ENCODE data around the gene AMACR. TPM values are rescaled to one million over a fixed set of nuclear protein-coding genes. Genes with fewer than 3 reads are reported as not detected.

Gene AMACR
- total and polyA plus RNA-seq, 2 experiments from 2014 or later, result 6.7 to 12.6 TPM

- no peak overlapping the region for H3K4me3 ChIP-seq
- no peaks in the 10 kb centered on the region for H3K36me3 ChIP-seq (ENCODE audit: insufficient read depth)
- no peaks in the 10 kb centered on the region for H3K27me3 ChIP-seq (ENCODE audit: insufficient read depth)
- peaks cover 17% of the 10 kb centered on the region; the same call in 1 of the 2 replicates for H3K9me2 ChIP-seq (ENCODE audit: insufficient read depth)
- Mint-ChIP-seq H3K27me3 (ENCODE audit: insufficient read depth, low read depth, poor library complexity) (peaks cover 2% of the 10 kb centered on the region), H3K4me1 (peaks cover 13% of the 10 kb centered on the region), H3K36me3 (ENCODE audit: low read depth) (peaks cover 4% of the 10 kb centered on the region), H3K9me3 (no peaks in the 10 kb centered on the region), H3K27ac (no peak overlapping the region), H3K4me3 (no peak overlapping the region)
- no peak overlapping the region for H3K4me2 ChIP-seq
- no peak for ATAC-seq
- H3K4me1 ChIP-seq (ENCODE audit: insufficient read depth), result no peaks in the 10 kb centered on the region; the same call in 1 of the 2 replicates
- H2AFZ ChIP-seq, result no peak overlapping the region
- H4K20me1 ChIP-seq (replicated peaks; ENCODE audit: insufficient read depth), result no peaks in the 10 kb centered on the region
- TF ChIP-seq POLR2AphosphoS5 (IDR thresholded peaks at IDR 0.05; ENCODE audit: low read depth), result no peak
- no peak for TF ChIP-seq NANOG (IDR thresholded peaks at IDR 0.05; ENCODE audit: borderline replicate concordance)
- no peak for TF ChIP-seq ZNF114 (CRISPR knock-in tag; IDR thresholded peaks at IDR 0.05)
- TF ChIP-seq, protein P1, sequence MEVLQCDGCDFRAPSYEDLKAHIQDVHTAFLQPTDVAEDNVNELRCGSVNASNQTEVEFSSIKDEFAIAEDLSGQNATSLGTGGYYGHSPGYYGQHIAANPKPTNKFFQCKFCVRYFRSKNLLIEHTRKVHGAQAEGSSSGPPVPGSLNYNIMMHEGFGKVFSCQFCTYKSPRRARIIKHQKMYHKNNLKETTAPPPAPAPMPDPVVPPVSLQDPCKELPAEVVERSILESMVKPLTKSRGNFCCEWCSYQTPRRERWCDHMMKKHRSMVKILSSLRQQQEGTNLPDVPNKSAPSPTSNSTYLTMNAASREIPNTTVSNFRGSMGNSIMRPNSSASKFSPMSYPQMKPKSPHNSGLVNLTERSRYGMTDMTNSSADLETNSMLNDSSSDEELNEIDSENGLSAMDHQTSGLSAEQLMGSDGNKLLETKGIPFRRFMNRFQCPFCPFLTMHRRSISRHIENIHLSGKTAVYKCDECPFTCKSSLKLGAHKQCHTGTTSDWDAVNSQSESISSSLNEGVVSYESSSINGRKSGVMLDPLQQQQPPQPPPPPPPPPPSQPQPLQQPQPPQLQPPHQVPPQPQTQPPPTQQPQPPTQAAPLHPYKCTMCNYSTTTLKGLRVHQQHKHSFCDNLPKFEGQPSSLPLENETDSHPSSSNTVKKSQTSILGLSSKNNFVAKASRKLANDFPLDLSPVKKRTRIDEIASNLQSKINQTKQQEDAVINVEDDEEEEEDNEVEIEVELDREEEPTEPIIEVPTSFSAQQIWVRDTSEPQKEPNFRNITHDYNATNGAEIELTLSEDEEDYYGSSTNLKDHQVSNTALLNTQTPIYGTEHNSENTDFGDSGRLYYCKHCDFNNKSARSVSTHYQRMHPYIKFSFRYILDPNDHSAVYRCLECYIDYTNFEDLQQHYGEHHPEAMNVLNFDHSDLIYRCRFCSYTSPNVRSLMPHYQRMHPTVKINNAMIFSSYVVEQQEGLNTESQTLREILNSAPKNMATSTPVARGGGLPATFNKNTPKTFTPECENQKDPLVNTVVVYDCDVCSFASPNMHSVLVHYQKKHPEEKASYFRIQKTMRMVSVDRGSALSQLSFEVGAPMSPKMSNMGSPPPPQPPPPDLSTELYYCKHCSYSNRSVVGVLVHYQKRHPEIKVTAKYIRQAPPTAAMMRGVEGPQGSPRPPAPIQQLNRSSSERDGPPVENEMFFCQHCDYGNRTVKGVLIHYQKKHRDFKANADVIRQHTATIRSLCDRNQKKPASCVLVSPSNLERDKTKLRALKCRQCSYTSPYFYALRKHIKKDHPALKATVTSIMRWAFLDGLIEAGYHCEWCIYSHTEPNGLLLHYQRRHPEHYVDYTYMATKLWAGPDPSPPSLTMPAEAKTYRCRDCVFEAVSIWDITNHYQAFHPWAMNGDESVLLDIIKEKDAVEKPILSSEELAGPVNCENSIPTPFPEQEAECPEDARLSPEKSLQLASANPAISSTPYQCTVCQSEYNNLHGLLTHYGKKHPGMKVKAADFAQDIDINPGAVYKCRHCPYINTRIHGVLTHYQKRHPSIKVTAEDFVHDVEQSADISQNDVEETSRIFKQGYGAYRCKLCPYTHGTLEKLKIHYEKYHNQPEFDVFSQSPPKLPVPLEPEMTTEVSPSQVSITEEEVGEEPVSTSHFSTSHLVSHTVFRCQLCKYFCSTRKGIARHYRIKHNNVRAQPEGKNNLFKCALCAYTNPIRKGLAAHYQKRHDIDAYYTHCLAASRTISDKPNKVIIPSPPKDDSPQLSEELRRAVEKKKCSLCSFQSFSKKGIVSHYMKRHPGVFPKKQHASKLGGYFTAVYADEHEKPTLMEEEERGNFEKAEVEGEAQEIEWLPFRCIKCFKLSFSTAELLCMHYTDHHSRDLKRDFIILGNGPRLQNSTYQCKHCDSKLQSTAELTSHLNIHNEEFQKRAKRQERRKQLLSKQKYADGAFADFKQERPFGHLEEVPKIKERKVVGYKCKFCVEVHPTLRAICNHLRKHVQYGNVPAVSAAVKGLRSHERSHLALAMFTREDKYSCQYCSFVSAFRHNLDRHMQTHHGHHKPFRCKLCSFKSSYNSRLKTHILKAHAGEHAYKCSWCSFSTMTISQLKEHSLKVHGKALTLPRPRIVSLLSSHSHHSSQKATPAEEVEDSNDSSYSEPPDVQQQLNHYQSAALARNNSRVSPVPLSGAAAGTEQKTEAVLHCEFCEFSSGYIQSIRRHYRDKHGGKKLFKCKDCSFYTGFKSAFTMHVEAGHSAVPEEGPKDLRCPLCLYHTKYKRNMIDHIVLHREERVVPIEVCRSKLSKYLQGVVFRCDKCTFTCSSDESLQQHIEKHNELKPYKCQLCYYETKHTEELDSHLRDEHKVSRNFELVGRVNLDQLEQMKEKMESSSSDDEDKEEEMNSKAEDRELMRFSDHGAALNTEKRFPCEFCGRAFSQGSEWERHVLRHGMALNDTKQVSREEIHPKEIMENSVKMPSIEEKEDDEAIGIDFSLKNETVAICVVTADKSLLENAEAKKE (CRISPR knock-in tag; IDR thresholded peaks at IDR 0.05), result no peak
- no peak for TF ChIP-seq EZH2phosphoT487 (IDR thresholded peaks at IDR 0.05; ENCODE audit: unreplicated experiment)
- TF ChIP-seq CREB1 (CRISPR knock-in tag; IDR thresholded peaks at IDR 0.05; ENCODE audit: low read depth), result no peak
- no peaks in the 10 kb centered on the region for H3F3A ChIP-seq (replicated peaks; ENCODE audit: low read depth)
- DNase-seq (ENCODE audit: low spot score), result no peak
- H3K27ac ChIP-seq (ENCODE audit: low read depth), result no peak overlapping the region
- H3K79me2 ChIP-seq (replicated peaks; ENCODE audit: insufficient read depth), result no peaks in the 10 kb centered on the region
Measured at GRCh38 chr5:34041247-34041972, 33.6 kb upstream of the AMACR start.
